GM10248 (cell line): ENCODE results near the gene DDA1.
"Not testable (repeated sequence)": the region's sequence is repeated elsewhere in the genome, so short reads cannot be mapped to it uniquely, and the experiment has no call there.

Experiments used
- CTCF ChIA-PET: fragments of 300-600 bp; sonication (Branson Sonifier 250); formaldehyde crosslinking; extraction: SDS; loops from one replicate; lab custom pipeline; 2021; ENCODE audit warnings: antibody characterized with exemption; lab: Yijun Ruan, JAX
- POLR2A ChIA-PET: fragments of 350-650 bp; sonication (Branson Sonifier 250); formaldehyde crosslinking; extraction: SDS; loops from one replicate; lab custom pipeline; 2020; ENCODE audit warnings: antibody characterized with exemption; lab: Yijun Ruan, JAX
- DNase-seq: peaks from one replicate; pipeline ENCODE4 v3.0.0; 2012; ENCODE audit errors: extremely low spot score
- CTCF ChIP-seq: IDR thresholded peaks from 2 replicates; pipeline ENCODE4 v1.5.1; 2012; ENCODE audit warnings: mild to moderate bottlenecking, low read depth; ENCODE audit errors: extremely low read depth, missing control alignments, control extremely low read depth

DDA1 gene

DNA sequence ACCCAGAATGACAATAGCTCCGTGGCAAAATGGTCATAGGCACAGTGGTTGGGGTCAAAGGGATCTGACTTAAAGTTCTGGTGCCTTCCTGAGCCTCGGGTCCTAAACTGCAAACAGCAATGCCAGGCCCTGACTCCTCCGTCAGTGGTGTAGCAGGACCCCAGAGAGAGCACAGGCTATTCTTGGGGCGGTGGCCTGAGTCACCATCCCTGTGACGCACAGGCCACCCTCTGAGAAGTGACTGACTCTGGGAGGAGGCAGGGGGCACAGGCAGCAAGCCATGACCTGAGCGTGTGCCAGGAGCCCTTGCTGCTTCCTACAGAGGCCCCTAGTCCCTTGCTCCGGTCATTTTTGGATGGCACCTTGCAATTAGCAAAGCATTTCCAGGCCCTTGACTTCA is 49.0 kb downstream of the DDA1 start:
- POLR2A ChIA-PET: no interaction called here

DNA sequence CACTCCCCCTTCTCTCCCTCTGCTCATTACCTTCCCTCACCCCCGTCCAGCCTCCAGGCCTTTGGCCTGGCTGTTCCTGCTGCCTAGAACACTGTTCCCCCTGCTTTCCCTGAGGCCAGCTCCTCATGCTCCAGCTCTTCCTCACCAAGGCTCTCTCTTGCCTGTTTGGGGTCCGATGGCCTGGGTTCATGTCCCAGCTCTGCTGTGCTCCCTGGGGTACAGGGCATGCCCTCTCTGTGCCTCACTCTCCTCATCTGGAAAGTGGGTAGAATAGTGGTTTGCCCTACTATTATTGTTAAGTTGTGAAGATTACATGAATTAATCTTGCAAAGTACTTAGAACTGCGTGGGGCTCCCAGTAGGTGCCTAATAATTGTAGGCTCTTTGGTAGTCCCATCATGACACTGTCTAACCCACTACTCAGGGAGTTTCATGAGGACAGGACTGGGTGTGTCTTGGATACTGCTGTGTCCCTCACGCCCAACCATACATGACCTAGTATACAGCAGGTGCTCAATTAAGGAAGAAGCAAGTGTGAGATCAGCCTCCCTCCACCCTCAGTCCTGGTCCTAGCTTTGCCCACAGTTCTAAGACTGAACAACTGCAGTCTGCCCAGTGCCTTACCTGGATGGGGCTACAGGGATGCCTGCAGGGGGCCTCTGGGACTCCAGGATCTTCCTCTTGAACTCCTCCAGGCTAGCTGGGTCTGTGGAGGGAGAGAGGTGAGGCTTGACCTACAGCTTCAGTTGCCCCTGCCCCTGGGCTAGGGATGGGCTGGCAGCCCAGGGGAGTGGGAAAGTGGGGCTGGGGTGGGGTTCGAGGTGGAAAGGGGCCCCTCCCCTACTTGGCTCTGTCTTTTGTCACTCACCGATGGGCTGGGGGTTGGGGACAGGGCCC is 50.8 kb downstream of the DDA1 start:
- ChIA-PET CTCF (interaction anchor here (0.6 to 12.0 kb wide), 2 partner anchors 16 to 27 kb away, joined by 3 to 90 read pairs; no protein-coding TSS in a partner anchor), POLR2A (no interaction called here)
- no peak for TF ChIP-seq CTCF
- DNase-seq: no peak

More for the DNA sequence above, 49.0 kb downstream of the DDA1 start:
- CTCF ChIA-PET: interaction anchor here (0.9 to 12.0 kb wide), 4 partner anchors 9 to 29 kb away, joined by 4 to 90 read pairs (median 6); no protein-coding TSS in a partner anchor
- DNase-seq: no peak
- no peak for TF ChIP-seq CTCF

DNA sequence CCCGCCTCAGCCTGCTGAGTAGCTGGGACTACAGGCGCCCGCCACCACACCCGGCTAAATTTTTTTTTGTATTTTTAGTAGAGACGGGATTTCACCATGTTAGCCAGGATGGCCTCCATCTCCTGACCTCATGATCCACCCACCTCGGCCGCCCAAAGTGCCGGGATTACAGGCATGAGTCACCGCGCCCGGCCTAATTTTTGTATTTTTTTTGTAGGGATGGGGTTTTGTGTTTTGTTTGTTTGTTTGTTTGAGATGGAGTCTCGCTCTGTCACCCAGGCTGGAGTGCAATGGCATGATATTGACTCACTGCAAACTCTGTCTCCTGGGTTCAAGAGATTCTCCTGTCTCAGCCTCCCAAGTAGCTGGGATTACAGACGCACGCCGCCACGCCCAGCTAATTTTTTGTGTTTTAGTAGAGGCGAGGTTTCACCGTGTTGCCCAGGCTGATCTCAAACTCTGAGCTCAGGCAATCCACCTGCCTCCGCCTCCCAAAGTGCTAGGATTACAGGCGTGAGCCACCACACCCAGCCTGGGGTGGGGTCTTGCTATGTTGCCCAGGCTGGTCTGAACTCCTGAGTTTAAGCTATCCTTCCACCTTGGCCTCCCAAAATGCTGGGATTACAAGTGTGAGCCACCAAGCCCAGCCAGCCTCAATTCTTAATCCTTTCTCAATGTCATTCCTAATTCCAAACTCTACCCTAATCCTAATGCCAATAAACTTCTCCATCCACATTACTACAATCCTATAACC is 54.7 kb downstream of the DDA1 start:
- not testable (repeated sequence) for DNase-seq
- POLR2A ChIA-PET: interaction anchor here (0.6 kb wide), 1 partner anchor 40 kb away, joined by 3 read pairs; no protein-coding TSS in a partner anchor
- CTCF ChIA-PET: interaction anchor here (2.1 to 12.0 kb wide), 2 partner anchors 16 to 23 kb away, joined by 11 to 90 read pairs; no protein-coding TSS in a partner anchor

GRCh38 chr19:17365361-17365760 is 56.0 kb downstream of the DDA1 start:
- DNase-seq: no peak
- ChIA-PET POLR2A (no interaction called here), CTCF (interaction anchor here (0.9 to 12.0 kb wide), 6 partner anchors 10 to 26 kb away, joined by 3 to 90 read pairs (median 7); no protein-coding TSS in a partner anchor)
- TF ChIP-seq CTCF: no peak

DNA sequence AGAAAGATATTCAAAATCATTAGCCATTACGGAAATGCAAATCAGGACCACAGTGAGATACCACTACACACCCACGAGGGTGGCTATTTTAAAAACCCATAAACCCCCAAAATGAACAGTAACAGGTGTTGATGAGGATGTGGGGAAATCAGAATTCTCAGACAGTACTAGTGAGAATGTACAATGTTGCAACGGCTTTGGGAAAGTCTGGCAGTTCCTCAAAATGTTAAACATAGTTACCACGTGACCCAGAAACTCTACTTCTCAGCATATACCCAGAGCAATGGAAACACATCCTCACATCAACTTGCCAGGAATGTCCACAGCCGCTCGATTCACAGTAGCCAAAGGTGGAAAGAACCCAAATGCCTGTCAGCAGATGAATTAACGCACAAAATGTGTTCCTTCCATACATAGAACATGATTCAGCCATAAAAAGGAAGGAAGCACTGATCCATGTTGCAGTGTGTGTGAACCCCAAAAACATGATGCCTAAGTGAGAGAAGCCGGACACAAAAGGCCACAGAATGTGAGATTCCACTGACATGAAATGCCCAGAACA is 60.7 kb downstream of the DDA1 start:
- CTCF ChIA-PET: no interaction called here
- DNase-seq: peak; percentile 66
- TF ChIP-seq CTCF: no peak
- POLR2A ChIA-PET: interaction anchor here (0.7 kb wide), 1 partner anchor 20 kb away, joined by 3 read pairs; no protein-coding TSS in a partner anchor
